Lung (tissue), 12 donors: Measurements from ENCODE around the gene NAXD. TPM values are rescaled to one million over a fixed set of nuclear protein-coding genes. Genes with fewer than 3 reads are reported as not detected.

Source experiments
- ATAC-seq: fragments of 200-7000 bp; cut with Tn5 transposase; one replicate; pipeline ENCODE4 v1.9.1; 2020; ENCODE audit warnings: moderate number of reproducible peaks; ENCODE audit not compliant: insufficient read depth, low FRiP score
- DNase-seq, 3 donors: peaks; one replicate each; pipeline ENCODE4 v3.0.0-alpha.2; 2013 to 2017
- H3K27ac ChIP-seq, 2 donors: one replicate each; pipeline ENCODE4 v1.5.1; 2013; ENCODE audit warnings: mild to moderate bottlenecking in 2 of 2, moderate library complexity in 2 of 2, control low read depth in 1 of 2, inconsistent platforms in 1 of 2, low read depth in 1 of 2, low read length in 1 of 2
- H3K27me3 ChIP-seq, 3 donors: one replicate each; pipeline ENCODE4 v1.5.1; 2013; ENCODE audit warnings: low read length in 2 of 3; ENCODE audit not compliant: control insufficient read depth in 3 of 3, insufficient read depth in 3 of 3
- H3K36me3 ChIP-seq, 4 donors: one replicate each; pipeline ENCODE4 v1.5.1; 2013; ENCODE audit warnings: low read length in 4 of 4, mild to moderate bottlenecking in 1 of 4, moderate library complexity in 1 of 4; ENCODE audit not compliant: control insufficient read depth in 4 of 4, insufficient read depth in 4 of 4
- H3K4me1 ChIP-seq, 5 donors: one replicate each; pipeline ENCODE4 v1.5.1; 2013; ENCODE audit warnings: low read length in 5 of 5, mild to moderate bottlenecking in 2 of 5, moderate library complexity in 1 of 5; ENCODE audit not compliant: control insufficient read depth in 5 of 5, insufficient read depth in 5 of 5
- H3K4me3 ChIP-seq: one replicate; pipeline ENCODE4 v1.5.1; 2013; ENCODE audit warnings: mild to moderate bottlenecking, control low read depth, moderate library complexity
- H3K9ac ChIP-seq, 2 donors: one replicate each; pipeline ENCODE4 v1.5.1; 2013; ENCODE audit warnings: low read length in 2 of 2, control low read depth in 1 of 2; ENCODE audit not compliant: insufficient read depth in 1 of 2
- H3K9me3 ChIP-seq, 4 donors: one replicate each; pipeline ENCODE4 v1.5.1; 2013; ENCODE audit warnings: low read length in 3 of 4, mild to moderate bottlenecking in 1 of 4, moderate library complexity in 1 of 4; ENCODE audit not compliant: control insufficient read depth in 4 of 4, insufficient read depth in 3 of 4
- WGBS, 2 donors: extraction: QIAGEN DNeasy Blood & Tissue Kit; methylation state at CpG; one replicate each; pipeline ENCODE4 v1.1.7; 2013; 5-methylcytosine and 5-hydroxymethylcytosine counted together
- polyA plus RNA-seq, 2 donors: library from polyadenylated mRNA; stranded (reverse); fragments of 200-250 nt; gene quantifications; one replicate each; pipeline ENCODE4 v1.2.1, GENCODE V29; 2013
- total RNA-seq, 2 donors: library from RNA; depleted of rRNA in 1 of 2; stranded (reverse); fragments of >200 nt in 1 of 2; gene quantifications; one replicate each; pipeline ENCODE4 v1.2.1, GENCODE V29; 2014 to 2021
- TF ChIP-seq, protein P1 (sequence below): IDR thresholded peaks from 2 replicates; pipeline ENCODE4 v1.5.1; 2012; ENCODE audit warnings: mild to moderate bottlenecking; ENCODE audit errors: control extremely low read depth, extremely low read depth
- donor health status: control.
- donor health status: control.
- donor health status: Bipolar disorder and iron deficiency.
- donor health status: healthy.
- donor health status: DM: yes; HTN: yes; CAD: no.

The NAXD gene
- total and polyA plus RNA-seq, 4 donors = 24.1 to 28.9 (median 28.6) TPM

DNA sequence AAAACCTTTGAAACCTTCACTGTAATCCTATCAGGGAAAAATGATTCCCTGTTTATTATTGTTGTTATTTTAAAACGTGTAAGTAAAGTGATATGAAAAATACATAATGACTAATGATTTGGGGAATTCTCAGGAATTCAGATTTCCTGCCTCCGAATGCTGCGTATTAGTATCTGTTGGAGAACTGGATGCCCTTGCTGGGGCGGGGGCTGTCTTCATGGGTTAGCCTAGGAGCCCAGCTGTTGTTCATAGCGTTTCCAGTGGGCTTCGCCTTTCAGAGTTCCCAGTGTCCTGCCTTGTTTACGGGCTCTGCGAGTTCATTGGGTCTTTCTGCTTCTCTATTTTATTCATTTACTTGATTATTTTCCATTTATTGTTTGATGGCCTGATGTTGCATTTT, 18.4 kb downstream of the NAXD start:
- H3K4me3 ChIP-seq = no peak overlapping the region
- DNase-seq (no peak), ATAC-seq (no peak)
- no peaks in the 10 kb centered on the region for H3K4me1 ChIP-seq
- no peak overlapping the region for H3K27ac ChIP-seq
- TF ChIP-seq, protein P1, sequence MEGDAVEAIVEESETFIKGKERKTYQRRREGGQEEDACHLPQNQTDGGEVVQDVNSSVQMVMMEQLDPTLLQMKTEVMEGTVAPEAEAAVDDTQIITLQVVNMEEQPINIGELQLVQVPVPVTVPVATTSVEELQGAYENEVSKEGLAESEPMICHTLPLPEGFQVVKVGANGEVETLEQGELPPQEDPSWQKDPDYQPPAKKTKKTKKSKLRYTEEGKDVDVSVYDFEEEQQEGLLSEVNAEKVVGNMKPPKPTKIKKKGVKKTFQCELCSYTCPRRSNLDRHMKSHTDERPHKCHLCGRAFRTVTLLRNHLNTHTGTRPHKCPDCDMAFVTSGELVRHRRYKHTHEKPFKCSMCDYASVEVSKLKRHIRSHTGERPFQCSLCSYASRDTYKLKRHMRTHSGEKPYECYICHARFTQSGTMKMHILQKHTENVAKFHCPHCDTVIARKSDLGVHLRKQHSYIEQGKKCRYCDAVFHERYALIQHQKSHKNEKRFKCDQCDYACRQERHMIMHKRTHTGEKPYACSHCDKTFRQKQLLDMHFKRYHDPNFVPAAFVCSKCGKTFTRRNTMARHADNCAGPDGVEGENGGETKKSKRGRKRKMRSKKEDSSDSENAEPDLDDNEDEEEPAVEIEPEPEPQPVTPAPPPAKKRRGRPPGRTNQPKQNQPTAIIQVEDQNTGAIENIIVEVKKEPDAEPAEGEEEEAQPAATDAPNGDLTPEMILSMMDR = no peak
- H3K36me3 ChIP-seq = peaks cover 20 to 43% (median 42%) of the 10 kb centered on the region in 4 donors
- WGBS, 2 donors = 92 to 94% methylated on average over 8 of the region's 8 CpGs
- H3K27me3 ChIP-seq = no peaks in the 10 kb centered on the region
- no peaks in the 10 kb centered on the region for H3K9me3 ChIP-seq
- H3K9ac ChIP-seq = no peak overlapping the region

DNA sequence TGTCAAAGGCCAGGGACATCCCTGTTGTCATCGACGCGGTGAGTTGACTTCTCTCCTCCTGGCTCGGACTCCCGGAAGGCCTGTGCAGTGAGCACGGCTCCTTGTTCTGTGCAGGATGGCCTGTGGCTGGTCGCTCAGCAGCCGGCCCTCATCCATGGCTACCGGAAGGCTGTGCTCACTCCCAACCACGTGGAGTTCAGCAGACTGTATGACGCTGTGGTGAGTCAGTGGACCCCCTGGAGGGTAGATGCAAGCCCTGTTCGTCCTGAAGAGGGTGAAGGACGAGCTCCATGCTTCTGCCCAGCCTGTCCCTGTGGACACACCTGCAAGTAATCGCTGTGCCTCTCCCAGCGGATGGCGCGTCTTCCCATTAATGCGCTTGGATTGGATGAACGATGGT, 19.2 kb downstream of the NAXD start:
- H3K27me3 ChIP-seq = no peaks in the 10 kb centered on the region
- no peaks in the 10 kb centered on the region for H3K4me1 ChIP-seq
- no peak overlapping the region for H3K27ac ChIP-seq
- no peaks in the 10 kb centered on the region for H3K9me3 ChIP-seq
- ATAC-seq = no peak
- no peak for DNase-seq
- no peak overlapping the region for H3K4me3 ChIP-seq
- TF ChIP-seq, protein P1 = no peak
- 95% methylated on average over 19 of the region's 19 CpGs for WGBS, 2 donors
- H3K9ac ChIP-seq = no peak overlapping the region
- H3K36me3 ChIP-seq = peaks cover 24 to 46% (median 46%) of the 10 kb centered on the region in 4 donors

DNA sequence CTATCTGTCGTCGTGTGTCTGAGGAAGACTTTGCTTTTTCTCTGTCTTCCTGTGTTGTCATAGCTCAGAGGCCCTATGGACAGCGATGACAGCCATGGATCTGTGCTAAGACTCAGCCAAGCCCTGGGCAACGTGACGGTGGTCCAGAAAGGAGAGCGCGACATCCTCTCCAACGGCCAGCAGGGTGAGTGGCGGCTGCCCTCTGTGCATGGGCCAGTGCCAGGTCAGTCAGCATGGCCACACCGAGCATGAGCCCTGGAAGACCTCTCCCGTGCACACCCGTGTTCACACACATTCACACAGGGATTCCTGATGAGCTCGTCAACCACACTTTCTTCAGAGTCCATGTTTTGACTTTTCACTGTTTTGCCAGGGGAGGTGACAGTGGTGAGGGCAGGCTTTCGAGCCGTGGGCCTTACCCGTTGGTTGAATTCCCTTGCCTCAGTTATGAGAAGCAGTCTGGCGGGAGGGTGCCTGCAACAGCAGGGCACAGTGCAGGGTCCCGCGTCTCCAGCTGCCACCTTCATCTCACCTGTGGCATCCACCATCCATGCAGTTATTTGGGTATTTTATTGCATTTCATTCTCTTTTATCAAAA, 20.2 kb downstream of the NAXD start:
- H3K27ac ChIP-seq = no peak overlapping the region
- TF ChIP-seq, protein P1 = no peak
- no peaks in the 10 kb centered on the region for H3K4me1 ChIP-seq
- ATAC-seq (no peak), DNase-seq (no peak)
- no peak overlapping the region for H3K9ac ChIP-seq
- 88 to 91% methylated on average over 19 of the region's 19 CpGs for WGBS, 2 donors
- H3K9me3 ChIP-seq = no peaks in the 10 kb centered on the region
- H3K27me3 ChIP-seq = no peaks in the 10 kb centered on the region
- no peak overlapping the region for H3K4me3 ChIP-seq
- H3K36me3 ChIP-seq = peaks cover 24 to 52% (median 48%) of the 10 kb centered on the region in 4 donors

DNA sequence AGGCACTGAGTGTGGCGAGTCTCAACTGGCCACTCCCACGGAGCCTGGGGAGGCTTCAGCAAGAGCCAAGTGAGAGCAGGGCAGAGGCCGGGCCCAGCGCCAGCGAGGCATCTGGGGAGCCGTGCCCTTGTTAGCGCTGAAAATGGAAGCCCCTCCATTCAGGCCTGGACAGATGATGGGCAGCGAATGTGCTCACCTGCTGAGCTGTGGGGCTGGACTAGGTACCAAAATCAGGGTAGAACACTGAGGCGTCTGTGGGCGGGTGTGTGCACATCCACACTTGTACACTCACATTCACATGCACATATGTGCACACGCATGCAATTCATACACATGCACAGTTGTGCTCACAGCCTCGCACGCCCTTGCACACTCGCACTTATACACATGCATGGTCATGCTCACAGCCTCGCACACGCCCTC, 20.7 kb downstream of the NAXD start:
- Histone ChIP-seq H3K9ac (no peak overlapping the region), H3K4me3 (no peak overlapping the region), H3K36me3 (peaks cover 24 to 58% (median 50%) of the 10 kb centered on the region in 4 donors), H3K4me1 (peaks cover 0 to 3% (median 0%) of the 10 kb centered on the region in 5 donors), H3K9me3 (no peaks in the 10 kb centered on the region), H3K27me3 (no peaks in the 10 kb centered on the region), H3K27ac (no peak overlapping the region)
- TF ChIP-seq, protein P1 = no peak
- DNase-seq (no peak), ATAC-seq (no peak)
- 95 to 97% methylated on average over 16 of the region's 16 CpGs for WGBS, 2 donors
